DOHH2 (cell line): Measurements from ENCODE around the gene DCAF8.

Experiments
- H3F3A ChIP-seq: fragments of 200-600 bp; sonication (generic), shearing (Covaris generic); 2 replicates; pipeline ENCODE4 v1.6.0; 2016; ENCODE audit warnings: antibody characterized with exemption, mild to moderate bottlenecking; ENCODE audit not compliant: control insufficient read depth, insufficient read depth
- H3K27ac ChIP-seq: fragments of 200-600 bp; sonication (generic); 2 replicates; pipeline ENCODE4 v1.5.1; 2014; ENCODE audit warnings: low read depth, mild to moderate bottlenecking, low read length, moderate library complexity
- H3K27me3 ChIP-seq: fragments of 200-600 bp; sonication (generic); 2 replicates; pipeline ENCODE4 v1.6.1; 2014; ENCODE audit warnings: mild to moderate bottlenecking, low read length, mixed read lengths; ENCODE audit not compliant: control insufficient read depth
- H3K36me3 ChIP-seq: fragments of 200-600 bp; sonication (generic); 2 replicates; pipeline ENCODE4 v1.6.1; 2014; ENCODE audit warnings: mild to moderate bottlenecking, low read length, moderate library complexity, mixed read lengths; ENCODE audit not compliant: control insufficient read depth
- H3K4me1 ChIP-seq: fragments of 200-600 bp; sonication (generic); 2 replicates; pipeline ENCODE4 v1.6.1; 2014; ENCODE audit warnings: mild to moderate bottlenecking, low read length, mixed read lengths; ENCODE audit not compliant: control insufficient read depth
- H3K4me2 ChIP-seq: fragments of 200-600 bp; sonication (generic); 2 replicates; pipeline ENCODE4 v1.6.0; 2014; ENCODE audit warnings: mild to moderate bottlenecking, low read length, moderate library complexity
- H3K4me3 ChIP-seq: fragments of 200-600 bp; sonication (generic); 2 replicates; pipeline ENCODE4 v1.5.1; 2014; ENCODE audit warnings: mild to moderate bottlenecking, low read length, mixed read lengths
- H3K79me2 ChIP-seq: fragments of 200-600 bp; sonication (generic); 2 replicates; pipeline ENCODE4 v1.6.1; 2014; ENCODE audit warnings: mild to moderate bottlenecking, low read length, mixed read lengths; ENCODE audit not compliant: control insufficient read depth
- H3K9me2 ChIP-seq: fragments of 200-600 bp; sonication (generic); replicated peaks from 2 replicates; pipeline ENCODE4 v1.6.1; 2014; ENCODE audit warnings: mild to moderate bottlenecking, low read length, mixed read lengths; ENCODE audit not compliant: control insufficient read depth
- H3K9me3 ChIP-seq: fragments of 200-600 bp; sonication (generic); 2 replicates; pipeline ENCODE4 v1.6.1; 2014; ENCODE audit warnings: antibody characterized with exemption, low read length, mixed read lengths; ENCODE audit not compliant: control insufficient read depth, insufficient read depth
- H4K20me1 ChIP-seq: fragments of 200-600 bp; sonication (generic); 2 replicates; pipeline ENCODE4 v1.6.0; 2014; ENCODE audit warnings: low read depth, mild to moderate bottlenecking, antibody characterized with exemption, low read length, moderate library complexity; ENCODE audit not compliant: control insufficient read depth, insufficient read depth
- EZH2phosphoT487 ChIP-seq: fragments of 200-600 bp; sonication (generic); IDR thresholded peaks from 2 replicates; pipeline ENCODE4 v1.6.1; 2017; ENCODE audit warnings: borderline replicate concordance, mild to moderate bottlenecking, antibody characterized with exemption, low read length, moderate library complexity, mixed read lengths
- TF ChIP-seq, protein P1 (sequence below): fragments of 200-600 bp; sonication (generic); IDR thresholded peaks from one replicate; pipeline ENCODE4 v1.5.1; 2014; ENCODE audit warnings: antibody characterized with exemption, mild to moderate bottlenecking, low read depth, low read length; ENCODE audit not compliant: poor library complexity, severe bottlenecking

Gene DCAF8

DNA sequence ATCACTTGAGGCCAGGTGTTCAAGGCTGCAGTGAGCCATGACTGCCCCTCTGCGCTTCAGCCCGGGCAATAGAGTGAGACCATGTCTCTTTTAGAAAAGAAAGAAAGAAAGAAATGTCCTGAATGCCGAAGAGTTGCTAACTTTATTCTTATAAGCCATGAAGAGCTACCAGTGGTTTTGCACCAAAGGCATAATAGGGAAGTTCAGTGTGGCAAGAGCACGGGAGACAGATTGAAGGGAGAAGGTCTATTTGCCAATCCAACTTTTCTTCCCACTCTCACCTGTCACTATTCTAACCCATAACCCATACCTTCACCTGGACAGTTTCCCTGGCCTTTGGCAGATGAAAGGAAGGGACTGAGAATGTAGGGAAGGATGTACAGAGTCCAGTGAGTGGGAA, 61.6 kb downstream of the DCAF8 start:
- Histone ChIP-seq H3K27ac (no peak overlapping the region), H3K4me1 (peaks cover 25% of the 10 kb centered on the region), H3K4me3 (no peak overlapping the region), H3K9me3 (no peaks in the 10 kb centered on the region), H3K4me2 (no peak overlapping the region), H3K9me2 (no peaks in the 10 kb centered on the region), H4K20me1 (no peaks in the 10 kb centered on the region), H3K79me2 (peaks cover 6% of the 10 kb centered on the region), H3K27me3 (no peaks in the 10 kb centered on the region), H3K36me3 (peaks cover 5% of the 10 kb centered on the region), H3F3A (peaks cover 4% of the 10 kb centered on the region)
- TF ChIP-seq, protein P1, sequence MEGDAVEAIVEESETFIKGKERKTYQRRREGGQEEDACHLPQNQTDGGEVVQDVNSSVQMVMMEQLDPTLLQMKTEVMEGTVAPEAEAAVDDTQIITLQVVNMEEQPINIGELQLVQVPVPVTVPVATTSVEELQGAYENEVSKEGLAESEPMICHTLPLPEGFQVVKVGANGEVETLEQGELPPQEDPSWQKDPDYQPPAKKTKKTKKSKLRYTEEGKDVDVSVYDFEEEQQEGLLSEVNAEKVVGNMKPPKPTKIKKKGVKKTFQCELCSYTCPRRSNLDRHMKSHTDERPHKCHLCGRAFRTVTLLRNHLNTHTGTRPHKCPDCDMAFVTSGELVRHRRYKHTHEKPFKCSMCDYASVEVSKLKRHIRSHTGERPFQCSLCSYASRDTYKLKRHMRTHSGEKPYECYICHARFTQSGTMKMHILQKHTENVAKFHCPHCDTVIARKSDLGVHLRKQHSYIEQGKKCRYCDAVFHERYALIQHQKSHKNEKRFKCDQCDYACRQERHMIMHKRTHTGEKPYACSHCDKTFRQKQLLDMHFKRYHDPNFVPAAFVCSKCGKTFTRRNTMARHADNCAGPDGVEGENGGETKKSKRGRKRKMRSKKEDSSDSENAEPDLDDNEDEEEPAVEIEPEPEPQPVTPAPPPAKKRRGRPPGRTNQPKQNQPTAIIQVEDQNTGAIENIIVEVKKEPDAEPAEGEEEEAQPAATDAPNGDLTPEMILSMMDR = no peak
- no peak for TF ChIP-seq EZH2phosphoT487

GRCh38 chr1:160197231-160197630, 65.1 kb downstream of the DCAF8 start:
- H3K9me2 ChIP-seq = no peaks in the 10 kb centered on the region
- H4K20me1 ChIP-seq = no peaks in the 10 kb centered on the region
- TF ChIP-seq, protein P1 = no peak
- TF ChIP-seq EZH2phosphoT487 = no peak
- H3K27me3 ChIP-seq = no peaks in the 10 kb centered on the region
- no peaks in the 10 kb centered on the region for H3F3A ChIP-seq
- peaks cover 12% of the 10 kb centered on the region for H3K4me1 ChIP-seq
- H3K4me3 ChIP-seq = no peak overlapping the region
- H3K4me2 ChIP-seq = no peak overlapping the region
- no peaks in the 10 kb centered on the region for H3K36me3 ChIP-seq
- H3K27ac ChIP-seq = no peak overlapping the region
- no peaks in the 10 kb centered on the region for H3K79me2 ChIP-seq
- H3K9me3 ChIP-seq = no peaks in the 10 kb centered on the region

- Histone ChIP-seq H3K9me3 (no peaks in the 10 kb centered on the region), H3K36me3 (no peaks in the 10 kb centered on the region), H3K27me3 (no peaks in the 10 kb centered on the region), H3K4me1 (peaks cover 12% of the 10 kb centered on the region), H3F3A (no peaks in the 10 kb centered on the region), H4K20me1 (no peaks in the 10 kb centered on the region), H3K27ac (no peak overlapping the region), H3K9me2 (no peaks in the 10 kb centered on the region), H3K4me2 (no peak overlapping the region), H3K79me2 (no peaks in the 10 kb centered on the region), H3K4me3 (no peak overlapping the region)
- TF ChIP-seq, protein P1 = no peak
Observed at GRCh38 chr1:160196143-160196542, 66.2 kb downstream of the DCAF8 start.

GRCh38 chr1:160194737-160195059, 67.7 kb downstream of the DCAF8 start:
- TF ChIP-seq, protein P1 = no peak
- TF ChIP-seq EZH2phosphoT487 = no peak
- no peaks in the 10 kb centered on the region for H3F3A ChIP-seq
- no peaks in the 10 kb centered on the region for H3K79me2 ChIP-seq
- H3K4me1 ChIP-seq = peaks cover 5% of the 10 kb centered on the region
- H3K36me3 ChIP-seq = no peaks in the 10 kb centered on the region
- H3K27ac ChIP-seq = no peak overlapping the region
- no peaks in the 10 kb centered on the region; the same call in 1 of the 2 replicates for H3K27me3 ChIP-seq
- no peaks in the 10 kb centered on the region for H3K9me3 ChIP-seq
- H3K4me2 ChIP-seq = no peak overlapping the region
- H4K20me1 ChIP-seq = no peaks in the 10 kb centered on the region
- no peaks in the 10 kb centered on the region for H3K9me2 ChIP-seq
- no peak overlapping the region for H3K4me3 ChIP-seq
